CD4-positive, alpha-beta T cell (primary cell): ENCODE measurements around the gene WDR37. TPM values are rescaled to one million over a fixed set of nuclear protein-coding genes. Genes with fewer than 3 reads are reported as not detected.
"Not testable (repeated sequence)": the region's sequence is repeated elsewhere in the genome, so short reads cannot be mapped to it uniquely, and the experiment has no call there.

Experiments used
- ATAC-seq: fragments of 200-7000 bp; cut with Tn5 transposase; one replicate; pipeline ENCODE4 v1.10.0; 2022; ENCODE audit warnings: mild to moderate bottlenecking; ENCODE audit not compliant: poor library complexity
- CTCF ChIA-PET: fragments of 350-600 bp; sonication (Branson Sonifier 250); formaldehyde crosslinking; loops from one replicate; lab custom pipeline; 2021; ENCODE audit warnings: antibody characterized with exemption, inconsistent platforms; lab: Charles Lee
- POLR2A ChIA-PET: fragments of 350-600 bp; sonication (Branson Sonifier 250); formaldehyde crosslinking; loops from one replicate; lab custom pipeline; 2021; ENCODE audit warnings: antibody characterized with exemption, inconsistent platforms; lab: Charles Lee
- DNase-seq, 14 experiments: peaks; one replicate each; pipeline ENCODE4 v3.0.0-alpha.2; 2013 to 2020; ENCODE audit warnings: mixed read lengths in 2 of 14
- H3K27ac ChIP-seq, 2 donors: one replicate each; pipeline versions ENCODE4 v1.5.1 to v1.7.0; 2013; ENCODE audit warnings: low read length in 2 of 2, low read depth in 1 of 2, mild to moderate bottlenecking in 1 of 2
- H3K27me3 ChIP-seq, 2 experiments: 1 replicate in 1 of 2; 2 replicates in 1 of 2; pipeline versions ENCODE4 v1.6.1 to v1.7.0; 2013; ENCODE audit warnings: low read length in 2 of 2, control low read depth in 1 of 2, mild to moderate bottlenecking in 1 of 2, moderate library complexity in 1 of 2; ENCODE audit not compliant: insufficient read depth in 2 of 2, control insufficient read depth in 1 of 2
- H3K36me3 ChIP-seq: one replicate; pipeline ENCODE4 v1.6.1; 2013; ENCODE audit warnings: low read length, control low read depth; ENCODE audit not compliant: insufficient read depth
- H3K4me1 ChIP-seq: one replicate; pipeline ENCODE4 v1.6.1; 2013; ENCODE audit warnings: low read length, control low read depth; ENCODE audit not compliant: insufficient read depth
- H3K4me3 ChIP-seq: one replicate; pipeline ENCODE4 v1.5.1; 2013; ENCODE audit warnings: mild to moderate bottlenecking, low read length, moderate library complexity
- H3K9me3 ChIP-seq, 2 experiments: 1 replicate in 1 of 2; 2 replicates in 1 of 2; pipeline versions ENCODE4 v1.6.1 to v1.7.0; 2013; ENCODE audit warnings: low read length in 2 of 2, mild to moderate bottlenecking in 2 of 2, control low read depth in 1 of 2, moderate library complexity in 1 of 2; ENCODE audit not compliant: control insufficient read depth in 1 of 2, insufficient read depth in 1 of 2
- H3K27ac Mint-ChIP-seq: one replicate; pipeline ENCODE4 v1.8.0; 2020; ENCODE audit warnings: mixed read lengths
- H3K27me3 Mint-ChIP-seq: one replicate; pipeline ENCODE4 v1.8.0; 2021; ENCODE audit warnings: mixed read lengths
- H3K36me3 Mint-ChIP-seq: one replicate; pipeline ENCODE4 v1.8.0; 2021; ENCODE audit warnings: low read depth, mixed read lengths
- H3K4me1 Mint-ChIP-seq: one replicate; pipeline ENCODE4 v1.8.0; 2021; ENCODE audit warnings: low read depth, mixed read lengths
- H3K4me3 Mint-ChIP-seq: one replicate; pipeline ENCODE4 v1.8.0; 2020; ENCODE audit warnings: mild to moderate bottlenecking, mixed read lengths
- H3K9me3 Mint-ChIP-seq: one replicate; pipeline ENCODE4 v1.8.0; 2020; ENCODE audit warnings: mixed read lengths
- intact Hi-C, 2 experiments: fragments of 100-400 bp; cut with DNase I in 1 of 2; cut with micrococcal nuclease in 1 of 2; formaldehyde crosslinking; loops; one replicate each; pipeline versions ENCODE4 v1.15.1 to v1.9.0; 2023 to 2025; cut with DNase I, micrococcal nuclease
- total RNA-seq, 174 experiments: library from RNA in 2 of 174; stranded (reverse) in 2 of 174; gene quantifications; one replicate each; pipeline ENCODE4 v1.2.3 and lab custom pipeline; 2021 to 2026
- TF ChIP-seq, protein P1 (sequence below): fragments of 200-600 bp; IDR thresholded peaks from one replicate; pipeline ENCODE4 v1.8.0; 2022; ENCODE audit warnings: antibody characterized with exemption, mild to moderate bottlenecking

WDR37 gene
- total RNA-seq, 2 experiments from 2014 or later: 17.0 to 17.7 TPM

DNA sequence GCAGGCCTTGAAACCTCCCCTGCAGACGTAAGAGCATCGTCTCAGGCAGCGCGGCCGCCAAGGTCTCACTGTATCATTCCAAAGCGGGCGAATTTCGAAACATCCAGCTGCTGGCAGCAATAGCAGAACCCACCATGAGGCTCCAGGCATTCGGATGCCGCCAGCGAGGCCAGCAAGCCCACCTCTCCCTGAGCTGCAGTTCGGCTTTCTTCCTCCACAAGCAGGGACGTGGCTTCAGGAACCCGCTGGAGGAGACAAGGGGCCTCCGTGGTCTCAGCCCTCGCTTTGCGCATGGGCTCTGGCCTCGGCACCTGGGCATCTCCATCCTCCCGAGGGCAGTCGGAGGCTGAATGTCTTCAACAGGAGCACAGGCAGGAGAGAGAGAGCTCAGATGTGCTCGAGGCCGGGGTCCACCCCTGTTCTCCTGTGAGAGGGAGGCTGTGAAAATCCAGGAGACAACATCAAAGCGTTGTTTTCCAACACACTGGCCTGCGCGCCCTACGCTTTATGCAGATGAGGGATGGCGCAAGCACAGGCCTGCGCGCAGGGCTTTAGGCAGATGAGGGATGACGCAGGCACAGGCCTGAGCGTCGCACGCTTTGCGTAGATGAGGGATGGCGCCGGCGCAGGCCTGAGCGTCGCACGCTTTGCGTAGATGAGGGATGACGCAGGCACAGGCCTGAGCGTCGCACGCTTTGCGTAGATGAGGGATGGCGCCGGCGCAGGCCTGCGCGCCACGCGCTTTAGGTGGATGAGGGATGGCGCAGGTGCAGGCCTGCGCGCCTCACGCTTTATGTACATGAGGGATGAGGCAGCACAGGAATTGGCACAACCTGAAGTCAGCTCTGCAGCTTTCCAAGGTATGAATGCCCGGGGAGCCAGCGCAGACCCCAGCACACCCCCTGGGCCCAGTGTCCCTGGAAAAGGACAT, 103.2 kb downstream of the WDR37 start:
- no peak for ATAC-seq

DNA sequence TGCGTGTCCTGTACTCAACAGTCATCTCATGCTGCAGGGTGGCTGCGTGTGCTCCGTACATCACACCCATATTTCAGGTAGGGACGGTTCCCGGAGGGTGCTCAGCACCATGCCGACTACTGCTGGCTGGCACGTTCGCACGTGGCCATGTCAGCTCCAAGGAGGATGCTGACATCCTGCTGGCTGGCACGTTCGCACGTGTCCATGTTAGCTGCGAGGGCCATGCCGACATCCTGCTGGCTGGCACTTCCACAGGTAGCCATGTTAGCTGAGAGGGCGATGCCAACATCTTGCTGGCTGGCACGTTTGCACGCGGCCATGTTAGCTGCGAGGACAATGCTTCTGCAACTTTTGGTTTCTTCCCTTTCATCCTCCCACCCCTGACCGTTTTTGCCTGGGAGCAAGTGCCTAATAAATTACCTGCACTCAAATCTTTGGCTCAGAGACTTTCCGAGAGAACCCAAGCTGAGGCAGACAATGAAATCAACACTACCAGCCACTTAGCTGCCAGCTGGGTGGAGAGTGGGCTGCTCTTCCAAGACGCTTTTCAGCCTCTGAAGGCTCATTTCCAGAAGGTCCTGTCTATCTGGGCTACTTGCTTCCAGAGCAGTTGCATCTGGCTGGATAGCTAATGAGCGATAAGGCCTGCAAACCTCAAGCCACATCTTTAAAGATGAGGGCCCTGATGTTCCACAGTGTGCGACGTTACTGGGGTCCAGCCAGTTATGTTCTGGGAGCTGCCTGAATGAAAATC, 104.6 kb downstream of the WDR37 start:
- peak in 1 of 14 experiments; percentile 6 for DNase-seq
- no peak overlapping the region for H3K4me3 Mint-ChIP-seq
- ChIA-PET CTCF (no interaction called here), POLR2A (no interaction called here)
- Histone ChIP-seq H3K4me1 (no peaks in the 10 kb centered on the region), H3K4me3 (no peak overlapping the region), H3K27ac (no peak overlapping the region), H3K27me3 (peaks cover 0 to 3% of the 10 kb centered on the region in 2 experiments), H3K36me3 (no peaks in the 10 kb centered on the region), H3K9me3 (peaks cover 0 to 13% of the 10 kb centered on the region in 2 experiments)
- no peaks in the 10 kb centered on the region for H3K36me3 Mint-ChIP-seq
- ATAC-seq: no peak
- TF ChIP-seq, protein P1, sequence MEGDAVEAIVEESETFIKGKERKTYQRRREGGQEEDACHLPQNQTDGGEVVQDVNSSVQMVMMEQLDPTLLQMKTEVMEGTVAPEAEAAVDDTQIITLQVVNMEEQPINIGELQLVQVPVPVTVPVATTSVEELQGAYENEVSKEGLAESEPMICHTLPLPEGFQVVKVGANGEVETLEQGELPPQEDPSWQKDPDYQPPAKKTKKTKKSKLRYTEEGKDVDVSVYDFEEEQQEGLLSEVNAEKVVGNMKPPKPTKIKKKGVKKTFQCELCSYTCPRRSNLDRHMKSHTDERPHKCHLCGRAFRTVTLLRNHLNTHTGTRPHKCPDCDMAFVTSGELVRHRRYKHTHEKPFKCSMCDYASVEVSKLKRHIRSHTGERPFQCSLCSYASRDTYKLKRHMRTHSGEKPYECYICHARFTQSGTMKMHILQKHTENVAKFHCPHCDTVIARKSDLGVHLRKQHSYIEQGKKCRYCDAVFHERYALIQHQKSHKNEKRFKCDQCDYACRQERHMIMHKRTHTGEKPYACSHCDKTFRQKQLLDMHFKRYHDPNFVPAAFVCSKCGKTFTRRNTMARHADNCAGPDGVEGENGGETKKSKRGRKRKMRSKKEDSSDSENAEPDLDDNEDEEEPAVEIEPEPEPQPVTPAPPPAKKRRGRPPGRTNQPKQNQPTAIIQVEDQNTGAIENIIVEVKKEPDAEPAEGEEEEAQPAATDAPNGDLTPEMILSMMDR: no peak
- H3K27ac Mint-ChIP-seq: no peak overlapping the region
- peaks cover 2% of the 10 kb centered on the region for H3K27me3 Mint-ChIP-seq
- H3K9me3 Mint-ChIP-seq: no peaks in the 10 kb centered on the region
- intact Hi-C loops: no loop called here
- no peaks in the 10 kb centered on the region for H3K4me1 Mint-ChIP-seq

More for the DNA sequence above, 103.2 kb downstream of the WDR37 start:
- H3K9me3 Mint-ChIP-seq: no peaks in the 10 kb centered on the region
- TF ChIP-seq, protein P1: no peak
- no peak overlapping the region for H3K4me3 Mint-ChIP-seq
- H3K4me1 ChIP-seq: no peaks in the 10 kb centered on the region
- no peaks in the 10 kb centered on the region for H3K36me3 ChIP-seq
- H3K27me3 ChIP-seq: peaks cover 0 to 3% of the 10 kb centered on the region in 2 experiments
- CTCF ChIA-PET: no interaction called here
- H3K27me3 Mint-ChIP-seq: no peaks in the 10 kb centered on the region
- DNase-seq: peak in 3 of 14 experiments; percentile 10 to 70 (median 45)
- intact Hi-C loops: no loop called here
- H3K4me3 ChIP-seq: peak overlapping the region; percentile 31
- no peak overlapping the region for H3K27ac ChIP-seq
- no peak overlapping the region for H3K27ac Mint-ChIP-seq
- peaks cover 0 to 13% of the 10 kb centered on the region in 2 experiments for H3K9me3 ChIP-seq
- no peaks in the 10 kb centered on the region for H3K4me1 Mint-ChIP-seq
- POLR2A ChIA-PET: no interaction called here
- no peaks in the 10 kb centered on the region for H3K36me3 Mint-ChIP-seq

DNA sequence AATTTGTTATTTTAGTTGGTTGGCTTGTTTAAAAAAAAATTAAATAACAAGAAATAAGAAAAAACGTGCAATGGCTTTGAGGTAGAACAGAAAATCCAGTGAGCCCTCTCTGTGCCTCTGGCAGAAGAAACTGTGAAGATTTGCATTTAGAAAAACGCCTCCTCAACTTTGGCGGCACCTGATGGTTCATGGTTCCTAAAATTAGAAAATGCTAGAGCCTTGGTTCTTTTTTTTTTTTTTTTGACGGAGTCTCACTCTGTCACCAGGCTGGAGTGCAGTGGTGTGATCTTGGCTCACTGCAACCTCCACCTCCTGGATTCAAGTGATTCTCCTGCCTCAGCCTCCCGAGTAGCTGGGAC, 105.1 kb downstream of the WDR37 start:
- intact Hi-C loops, H3K4me3 ChIP-seq, H3K27me3 Mint-ChIP-seq, H3K27ac Mint-ChIP-seq, H3K4me1 Mint-ChIP-seq, DNase-seq, CTCF ChIA-PET, H3K27me3 ChIP-seq, ATAC-seq, H3K27ac ChIP-seq, H3K9me3 Mint-ChIP-seq, H3K4me1 ChIP-seq, POLR2A ChIA-PET, H3K36me3 ChIP-seq, H3K36me3 Mint-ChIP-seq, H3K4me3 Mint-ChIP-seq: not testable (repeated sequence)
- peaks cover 0 to 13% of the 10 kb centered on the region in 2 experiments for H3K9me3 ChIP-seq
